Stimulated activated CD4-positive, alpha-beta T cell treated with anti-CD3 and anti-CD28 coated beads, Interleukin-12 subunit alpha, Interleukin-12 subunit beta, amount 100 ng/mL, for 48 hours (primary cell): Measurements from ENCODE around the gene GJC2.

Experiments used
- DNase-seq, 3 donors: peaks; one replicate each; pipeline ENCODE4 v3.0.0-alpha.2; 2020; ENCODE audit warnings: low read depth in 2 of 3, low spot score in 1 of 3

Gene GJC2

GRCh38 chr1:228170666-228171065 is 20.9 kb downstream of the GJC2 start:
- DNase-seq: no peak

DNA sequence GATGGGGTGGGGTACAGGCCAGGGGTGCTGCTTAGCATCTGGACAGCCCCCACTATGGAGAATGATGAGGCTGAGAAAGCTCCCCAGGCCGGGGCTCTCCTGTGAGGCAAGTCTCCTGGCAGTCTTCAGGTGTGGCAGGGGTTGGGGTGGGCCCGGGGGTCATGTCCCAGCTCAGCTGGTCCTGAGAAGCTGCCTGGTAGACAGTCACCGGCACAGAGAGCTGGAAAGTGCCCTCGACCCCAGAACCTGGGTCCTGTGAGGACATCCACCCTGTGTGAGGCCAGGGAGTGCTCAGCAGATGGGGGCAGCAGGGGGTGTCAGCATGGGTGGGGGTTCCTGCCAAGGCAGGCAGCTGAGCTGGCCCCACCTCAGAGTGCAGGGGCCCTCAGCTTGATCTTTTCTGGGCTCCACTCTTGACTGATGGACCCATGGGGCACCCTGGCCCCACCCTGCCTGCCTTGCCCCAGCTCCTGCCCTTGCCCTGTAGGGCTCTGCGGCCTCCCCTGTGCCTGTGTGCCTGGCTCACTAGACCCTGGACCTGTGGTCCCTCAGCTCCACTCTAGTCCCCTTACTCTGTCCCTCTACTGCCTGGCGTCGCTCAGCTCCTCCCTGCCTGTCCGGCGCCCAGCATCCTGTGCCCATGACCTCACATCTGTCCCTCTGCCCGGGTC is 21.6 kb downstream of the GJC2 start:
- DNase-seq: no peak

GRCh38 chr1:228172591-228173527 is 23.1 kb downstream of the GJC2 start:
- no peak for DNase-seq

- peak in 1 of 3 donors; percentile 16 for DNase-seq
Observed at GRCh38 chr1:228173528-228174481, 24.1 kb downstream of the GJC2 start.

GRCh38 chr1:228174482-228175315 is 25.0 kb downstream of the GJC2 start:
- peak in 1 of 3 donors; percentile 13 for DNase-seq

DNA sequence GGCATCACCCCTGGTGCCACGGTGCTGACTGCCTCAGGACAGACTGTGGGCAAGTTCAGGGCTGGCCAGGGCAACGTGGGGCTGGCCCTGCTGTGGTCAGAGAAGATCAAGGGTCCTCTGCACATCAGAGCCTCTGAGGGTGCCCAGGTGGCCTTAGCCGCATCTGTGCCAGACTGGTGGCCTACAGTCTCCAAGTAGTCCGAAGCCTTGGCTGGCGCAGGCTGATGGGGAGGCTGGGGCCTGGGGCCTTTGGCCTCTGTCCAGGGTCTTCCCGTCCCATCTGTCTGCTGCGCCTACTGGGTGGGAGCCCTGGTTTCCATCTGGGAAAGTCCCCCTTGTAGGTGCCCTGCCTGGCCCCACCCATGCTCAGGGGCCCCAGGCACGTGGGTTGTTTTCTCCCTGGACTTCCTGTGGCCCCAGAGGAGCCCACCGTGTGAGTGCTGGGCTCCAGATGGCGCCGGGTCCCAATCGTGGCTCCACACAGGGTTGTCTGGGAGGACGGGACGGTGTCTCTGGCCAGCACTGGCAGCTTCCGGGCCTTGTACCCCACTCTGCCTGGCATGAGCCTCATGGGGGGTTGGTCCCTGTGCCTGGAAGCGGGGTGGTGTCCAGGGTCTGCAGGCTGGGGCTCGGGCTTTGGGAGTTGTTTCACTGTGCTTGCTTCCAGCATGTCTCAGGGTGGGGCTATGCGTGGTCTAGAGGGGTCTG is 25.7 kb downstream of the GJC2 start:
- DNase-seq: no peak

- DNase-seq: no peak
Observed at GRCh38 chr1:228176024-228176395, 26.3 kb downstream of the GJC2 start.

DNA sequence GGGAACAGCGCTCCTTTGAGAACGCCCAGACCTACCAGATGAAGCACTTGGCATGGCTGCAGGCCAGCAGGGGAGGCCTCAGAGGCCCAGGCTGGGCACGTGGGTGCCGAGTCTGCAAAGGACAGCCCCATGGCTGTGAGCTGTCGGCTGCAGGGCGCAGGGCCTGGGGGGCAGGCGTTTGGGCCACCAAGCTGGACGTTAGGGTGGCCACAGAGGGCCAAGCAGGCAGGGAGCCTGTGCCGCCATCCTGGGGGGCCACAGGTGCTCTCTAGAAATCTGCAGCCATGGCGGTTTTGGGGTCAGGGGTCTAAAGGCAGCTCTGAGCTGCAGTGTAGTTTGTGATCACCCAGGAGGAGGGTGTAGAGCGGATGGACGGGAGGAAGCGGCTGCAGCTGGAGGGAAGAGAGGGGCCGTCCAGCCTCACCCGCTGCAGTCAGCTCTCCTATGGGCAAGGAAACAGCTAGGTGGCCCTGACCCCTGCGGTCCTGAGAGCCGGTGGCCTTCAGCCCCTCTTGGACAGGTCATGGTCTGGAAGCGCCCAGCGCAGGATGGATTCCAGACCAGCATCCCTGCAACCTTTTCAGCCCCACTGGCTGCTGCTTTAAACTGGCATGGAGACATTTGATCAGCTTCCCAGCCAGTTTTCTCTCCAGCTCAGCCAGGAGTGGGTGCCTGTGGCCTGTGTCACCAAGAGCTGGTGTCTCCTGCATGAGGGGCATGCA is 26.9 kb downstream of the GJC2 start:
- DNase-seq: no peak

DNA sequence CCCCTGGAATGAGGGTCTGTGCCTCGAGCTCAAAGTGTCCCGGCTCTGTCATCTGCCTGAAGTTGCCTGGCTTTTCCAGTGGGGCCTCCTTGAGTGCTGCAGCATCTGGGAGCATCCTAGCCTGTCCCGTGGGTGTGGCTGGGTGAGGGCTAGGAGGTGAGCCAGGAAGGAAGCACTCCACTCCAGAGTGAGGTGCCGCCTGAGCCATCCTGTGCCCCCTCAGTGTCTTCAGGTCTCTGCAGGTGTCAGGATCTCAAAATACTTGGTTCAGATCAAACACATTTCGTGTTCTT is 27.4 kb downstream of the GJC2 start:
- DNase-seq: no peak

- DNase-seq: no peak
Observed at GRCh38 chr1:228177721-228178710, 28.3 kb downstream of the GJC2 start.

GRCh38 chr1:228178737-228179684 is 29.3 kb downstream of the GJC2 start:
- DNase-seq: no peak

DNA sequence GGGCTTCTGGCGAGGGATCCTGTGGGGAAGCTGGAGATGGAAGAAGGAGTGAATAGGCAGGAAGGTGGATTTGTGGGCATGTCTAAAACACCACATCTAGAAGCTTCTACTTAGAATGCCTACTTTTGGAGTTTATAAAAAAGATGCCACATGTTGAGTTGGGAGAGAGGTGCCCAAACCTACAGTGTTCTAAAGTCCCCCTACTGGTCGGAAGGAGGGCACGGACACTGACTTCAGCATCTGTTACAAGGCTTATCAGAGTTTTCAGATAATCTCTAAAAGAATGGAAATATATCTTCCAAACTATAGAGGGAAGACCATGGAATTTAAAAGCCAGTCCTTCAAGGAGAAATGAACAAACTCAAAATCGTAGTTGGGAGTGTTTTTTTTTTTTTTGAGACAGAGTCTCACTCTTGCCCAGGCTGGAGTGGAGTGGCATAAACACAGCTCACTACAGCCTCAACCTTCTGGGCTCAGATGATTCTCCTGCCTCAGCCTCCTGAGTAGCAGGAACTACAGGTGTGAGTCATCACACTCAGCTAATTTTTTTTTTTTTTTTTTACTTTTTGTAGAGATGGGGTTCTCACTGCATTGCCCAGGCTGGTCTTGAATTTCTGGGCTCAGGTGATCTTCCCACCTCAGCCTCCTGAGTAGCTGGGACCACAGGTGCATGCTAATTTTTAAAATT is 30.7 kb downstream of the GJC2 start:
- no peak for DNase-seq

- DNase-seq: no peak
Observed at GRCh38 chr1:228180959-228181644, 31.4 kb downstream of the GJC2 start.

DNA sequence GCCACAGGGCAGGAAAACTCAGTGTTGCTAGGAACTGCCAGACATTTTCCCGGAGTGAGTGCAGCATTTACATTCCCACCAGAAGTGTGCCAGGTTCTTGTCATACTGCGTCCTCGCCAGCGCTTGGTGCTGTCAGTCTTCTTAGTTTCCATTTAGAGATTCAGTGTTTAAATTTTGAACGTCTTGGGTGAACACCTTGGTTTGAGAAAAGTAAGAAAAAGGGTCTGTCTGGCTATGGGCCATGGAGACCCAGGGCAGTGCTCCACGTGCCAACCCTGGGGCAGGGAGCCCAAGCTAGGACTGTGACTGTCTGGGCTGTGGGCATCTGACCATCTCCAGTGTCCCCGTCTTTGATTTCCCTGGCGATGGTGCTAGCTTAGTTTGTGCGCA is 31.9 kb downstream of the GJC2 start:
- no peak for DNase-seq

DNA sequence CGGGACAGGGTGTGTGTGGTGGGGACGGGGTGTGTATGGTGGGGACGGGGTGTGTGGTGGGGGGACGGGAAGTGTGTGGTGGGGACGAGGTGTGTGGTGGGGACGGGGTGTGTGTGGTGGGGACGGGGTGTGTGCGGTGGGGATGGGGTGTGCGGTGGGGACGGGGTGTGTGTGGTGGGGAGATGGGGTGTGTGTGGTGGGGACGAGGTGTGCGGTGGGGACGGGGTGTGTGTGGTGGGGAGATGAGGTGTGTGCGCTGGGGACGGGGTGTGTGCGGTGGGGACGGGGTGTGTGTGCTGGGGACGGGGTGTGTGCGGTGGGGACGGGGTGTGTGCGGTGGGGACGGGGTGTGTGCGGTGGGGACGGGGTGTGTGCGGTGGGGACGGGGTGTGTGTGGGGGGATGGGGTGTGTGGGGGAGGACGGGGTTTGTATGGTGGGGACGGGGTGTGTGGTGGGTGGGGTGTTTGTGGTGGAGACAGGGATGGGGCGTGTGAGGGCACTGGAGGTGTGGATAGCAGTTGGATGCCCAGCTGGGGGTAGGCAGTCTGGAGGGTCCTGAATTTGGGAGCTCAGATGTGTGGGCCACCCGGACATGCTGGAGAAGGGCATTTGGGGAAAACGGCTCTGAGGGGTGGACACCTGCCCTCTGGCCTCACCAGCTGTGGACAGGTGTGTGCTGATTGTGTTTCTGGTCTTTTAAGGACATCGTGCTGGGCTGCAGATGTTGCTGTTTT is 32.7 kb downstream of the GJC2 start:
- DNase-seq: no peak
